SHP77 (cell line): ENCODE data around the gene THAP2.
A peak's percentile ranks its signal among the peaks of the same experiment; 100 is the strongest.

Experiments
- DNase-seq, 2 experiments: peaks; one replicate each; lab custom pipeline; 2025; lab: John Stamatoyannopoulos, UW

Gene THAP2

DNA sequence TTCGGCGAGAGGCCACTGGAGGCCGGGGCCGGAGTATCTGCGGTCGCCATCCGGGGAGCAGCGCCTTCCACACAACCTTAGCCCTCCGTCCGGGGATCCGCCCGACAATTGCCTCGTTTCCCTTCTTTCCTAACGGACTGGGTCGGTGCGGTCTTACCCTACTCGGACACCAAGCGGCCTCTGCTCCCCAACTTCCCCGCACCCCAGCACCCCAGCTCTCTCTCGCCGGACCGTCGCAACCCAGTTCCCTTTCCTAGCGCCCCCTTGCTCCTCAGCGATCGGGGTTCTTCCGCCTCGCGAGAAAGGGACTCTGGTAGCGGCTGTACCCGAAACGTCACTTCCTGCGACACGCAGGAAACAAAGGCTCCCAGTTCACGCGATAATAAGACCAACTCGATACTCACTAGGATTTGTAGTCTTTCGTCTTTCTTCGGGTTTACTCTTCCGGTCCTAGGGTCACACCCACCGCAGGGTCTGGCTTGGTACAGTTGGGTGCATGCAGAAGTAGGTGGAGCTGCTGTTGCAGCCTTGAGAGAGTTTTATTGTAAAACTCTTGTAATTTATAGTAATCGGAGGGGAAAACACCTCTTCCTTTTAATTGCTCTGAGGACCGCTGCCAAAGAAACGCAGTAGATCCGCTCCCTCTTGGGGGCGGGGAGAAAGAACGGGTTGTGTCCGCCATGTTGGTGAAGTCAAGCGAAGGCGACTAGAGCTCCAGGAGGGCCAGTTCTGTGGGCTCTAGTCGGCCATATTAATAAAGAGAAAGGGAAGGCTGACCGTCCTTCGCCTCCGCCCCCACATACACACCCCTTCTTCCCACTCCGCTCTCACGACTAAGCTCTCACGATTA is at the start of gene THAP2, which contains the start of gene ZFC3H1:
Gene THAP2 (plus strand): TSS at position 741 of the 850 bp plus-strand sequence. CDS start 209 bp downstream, outside the sequence.
Gene ZFC3H1 (minus strand): TSS at position 288 of the 850 bp plus-strand sequence. CDS start 238 bp downstream, at position 50.
- peak; percentile 98 to 99 for DNase-seq

- DNase-seq = no peak
These were observed 42.2 kb upstream of the THAP2 start for GRCh38 chr12:71621938-71622337.

DNA sequence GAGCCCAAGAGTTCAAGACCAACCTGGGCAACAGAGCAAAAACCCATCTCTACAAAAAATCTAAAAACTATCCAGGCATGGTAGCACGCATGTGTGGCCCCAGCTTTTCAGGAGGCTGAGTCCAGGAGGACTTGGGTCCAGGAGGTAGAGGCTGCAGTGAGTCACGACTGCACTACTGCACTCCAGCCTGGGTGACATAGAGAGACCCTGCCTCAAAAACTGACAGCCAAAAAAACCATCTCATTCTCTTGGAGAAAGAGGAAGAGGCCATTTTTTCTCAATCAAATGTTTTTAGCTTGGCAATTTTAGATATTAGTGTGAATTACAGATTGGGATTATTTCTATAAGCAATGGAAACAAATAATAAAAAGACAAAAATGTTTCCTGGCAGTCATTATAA is 38.6 kb upstream of the THAP2 start:
- DNase-seq = no peak

DNA sequence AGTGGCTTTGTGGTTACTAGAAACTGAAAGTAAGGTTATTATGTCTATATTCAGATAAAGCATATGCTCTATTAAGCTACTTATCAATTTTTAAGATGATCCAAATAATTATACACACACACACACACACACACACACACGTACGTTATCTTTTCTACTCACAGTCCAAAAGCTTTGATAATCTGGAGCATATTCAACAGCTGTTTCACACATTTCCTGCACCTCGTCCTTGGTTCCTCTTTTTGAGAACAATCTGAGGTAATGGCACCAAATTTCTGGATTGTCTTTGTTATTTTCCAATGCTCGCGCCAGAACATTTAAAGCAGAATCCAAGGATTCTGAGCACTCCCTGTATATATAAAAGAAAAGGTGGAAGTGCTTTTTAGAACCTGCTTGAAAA is 38.0 kb upstream of the THAP2 start:
- no peak for DNase-seq

GRCh38 chr12:71626768-71627167 is 37.3 kb upstream of the THAP2 start:
- no peak for DNase-seq

GRCh38 chr12:71627438-71628002 is 36.6 kb upstream of the THAP2 start:
- no peak for DNase-seq

DNA sequence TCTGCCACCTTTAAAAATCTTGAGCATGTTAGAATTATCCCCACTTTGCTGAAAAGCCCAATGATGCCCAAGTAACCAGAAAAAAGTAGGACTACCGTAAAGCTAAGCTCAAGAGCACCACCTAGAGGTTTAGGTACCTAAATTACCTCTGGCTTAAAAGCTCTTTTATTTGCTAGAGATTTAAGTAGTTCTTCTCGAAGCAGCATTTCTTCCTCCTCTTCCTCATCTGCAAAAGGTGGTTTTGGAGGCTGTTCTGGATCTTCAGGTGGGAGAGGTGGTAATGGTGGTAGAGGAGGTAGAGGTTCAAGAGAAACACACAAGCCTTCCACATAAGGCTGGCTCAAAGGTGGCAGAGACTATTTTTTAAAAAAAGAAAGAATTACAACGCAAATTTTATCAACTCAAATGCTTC is 27.4 kb upstream of the THAP2 start:
- peak; percentile 50 to 53 for DNase-seq

DNA sequence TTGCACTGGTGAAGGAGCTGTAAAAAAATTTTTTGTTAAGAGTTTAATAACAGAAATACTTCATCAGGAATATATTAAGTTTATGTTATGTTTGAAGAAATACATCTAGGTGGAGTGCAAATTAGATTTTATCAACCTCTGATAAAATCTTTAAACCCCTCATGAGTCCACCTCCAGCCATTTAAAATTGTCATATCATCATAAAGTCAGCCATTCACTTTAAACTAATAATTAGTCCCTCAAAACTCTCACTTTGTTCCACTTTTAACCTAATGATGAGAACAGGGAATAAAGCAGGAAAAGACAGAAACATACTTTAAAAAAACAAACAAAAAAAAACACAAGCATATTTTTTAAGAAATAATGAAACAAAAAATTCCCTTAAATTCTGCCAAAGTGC is 25.6 kb upstream of the THAP2 start:
- no peak for DNase-seq

DNA sequence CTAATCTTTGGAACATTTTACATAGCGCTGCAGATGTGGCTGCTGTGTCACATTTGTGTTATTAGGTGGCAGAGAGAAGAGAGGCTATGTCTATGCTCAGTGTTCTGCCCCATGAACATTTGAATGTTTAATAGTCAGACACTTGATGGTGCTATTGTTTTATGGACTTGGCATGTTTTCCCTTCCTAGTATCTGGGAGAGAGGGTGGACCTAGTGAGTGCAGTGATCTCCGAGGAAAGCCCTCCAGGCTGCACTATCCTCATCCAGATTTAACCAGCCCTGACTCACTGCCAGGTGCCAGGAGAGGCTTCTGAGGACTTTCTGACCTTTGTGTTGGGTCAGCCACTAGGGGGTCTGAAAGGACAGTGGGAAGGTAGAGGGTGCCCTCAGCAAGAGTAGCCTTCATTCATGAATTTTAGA is 24.8 kb upstream of the THAP2 start:
- peak in 1 of 2 experiments; percentile 9 for DNase-seq

DNA sequence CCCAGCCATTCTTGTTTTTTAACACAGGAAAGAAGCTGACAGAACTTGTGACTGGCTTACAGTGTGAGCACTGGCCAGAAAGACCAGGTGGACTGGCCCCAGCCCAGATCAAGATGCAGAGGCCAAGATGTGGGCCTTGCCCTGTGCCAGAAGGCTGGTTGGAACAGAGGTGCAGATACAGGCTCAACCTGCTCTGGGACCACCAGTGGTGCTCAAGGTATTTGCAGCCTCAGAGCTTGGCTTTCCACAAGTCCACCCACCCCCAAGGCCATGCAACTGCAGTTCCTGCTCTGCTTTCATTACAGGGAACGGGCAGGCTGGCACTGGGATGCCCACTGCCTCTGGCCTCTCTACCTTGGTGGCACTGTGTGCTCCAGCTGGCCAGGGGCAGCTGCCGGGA is 23.8 kb upstream of the THAP2 start:
- DNase-seq = no peak

DNA sequence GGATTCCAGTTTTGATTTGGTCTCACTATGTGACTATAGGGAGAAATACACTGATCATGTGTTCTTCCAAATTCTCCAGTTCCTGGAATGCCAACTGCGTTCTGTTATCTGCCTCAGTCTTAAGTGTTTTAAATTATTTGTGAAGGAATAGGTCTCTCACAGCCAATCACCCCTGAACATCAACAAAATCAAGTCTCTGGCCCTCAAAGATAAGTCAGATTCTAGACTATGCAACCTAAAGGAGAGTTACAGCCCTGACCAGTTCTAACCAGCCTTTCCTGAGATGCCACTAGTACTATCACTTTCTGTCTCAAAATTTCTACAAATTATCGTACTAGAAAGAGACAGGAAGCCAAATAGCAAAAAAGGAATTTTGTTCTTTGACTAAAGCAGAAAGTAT is 22.7 kb upstream of the THAP2 start:
- DNase-seq = no peak

GRCh38 chr12:71642264-71642663 is 21.8 kb upstream of the THAP2 start:
- DNase-seq = no peak

- no peak for DNase-seq
These were observed 18.8 kb upstream of the THAP2 start for GRCh38 chr12:71645268-71645667.

DNA sequence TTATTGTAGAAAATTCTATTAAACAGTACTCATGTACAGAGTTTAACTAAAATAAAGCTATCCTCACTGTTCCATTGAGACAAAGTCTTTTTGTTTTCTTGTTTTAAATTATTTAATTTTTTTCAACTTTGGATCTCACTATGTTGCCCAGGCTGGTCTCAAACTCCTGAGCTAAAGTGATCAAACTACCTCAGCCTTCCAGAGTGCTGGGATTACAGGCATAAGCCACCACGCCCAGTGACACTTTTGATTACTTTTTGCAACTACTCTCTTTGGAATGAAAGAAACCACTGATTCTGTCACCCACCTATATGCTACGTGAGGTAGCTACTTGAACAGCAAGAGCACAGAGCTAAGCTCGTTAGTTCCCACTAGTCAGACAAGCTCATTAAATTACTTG is 17.6 kb upstream of the THAP2 start:
- DNase-seq = no peak

DNA sequence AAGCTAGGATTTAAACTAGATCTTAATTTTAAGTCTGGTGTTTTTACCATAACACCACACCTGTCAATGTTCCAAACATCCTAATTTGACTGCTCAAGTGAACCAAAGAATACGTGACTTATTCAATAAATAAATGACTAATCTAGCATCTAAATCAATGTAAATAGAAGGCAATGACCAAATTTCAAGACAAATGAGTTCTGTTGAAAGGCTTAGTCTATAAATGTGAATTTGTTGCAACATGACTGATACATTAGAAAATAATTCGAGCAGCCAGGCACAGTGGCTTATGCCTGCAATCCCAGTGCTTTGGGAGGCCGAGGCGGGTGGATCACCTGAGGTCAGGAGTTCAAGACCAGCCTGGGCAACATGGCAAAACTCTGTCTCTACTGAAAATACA is 15.6 kb upstream of the THAP2 start:
- DNase-seq = no peak

GRCh38 chr12:71649401-71649800 is 14.7 kb upstream of the THAP2 start:
- no peak for DNase-seq

DNA sequence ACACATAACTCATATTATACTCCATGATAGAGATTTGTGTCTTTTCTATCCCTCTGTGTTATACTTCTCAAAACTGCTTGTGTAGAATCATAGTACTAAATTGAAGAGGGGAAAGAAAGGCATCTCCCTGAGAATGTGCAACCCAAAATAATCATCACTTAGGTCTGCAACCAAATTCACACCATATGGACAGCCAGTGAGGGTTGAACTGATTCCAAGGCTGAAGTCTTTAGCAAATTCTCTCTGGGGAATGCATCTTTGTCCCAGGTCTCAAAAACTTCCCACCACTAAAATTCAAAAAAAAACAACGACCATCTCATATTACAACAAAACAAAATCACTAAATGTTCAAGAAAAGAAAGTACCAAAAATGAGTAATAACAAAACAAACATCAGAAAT is 11.4 kb upstream of the THAP2 start:
- no peak for DNase-seq

DNA sequence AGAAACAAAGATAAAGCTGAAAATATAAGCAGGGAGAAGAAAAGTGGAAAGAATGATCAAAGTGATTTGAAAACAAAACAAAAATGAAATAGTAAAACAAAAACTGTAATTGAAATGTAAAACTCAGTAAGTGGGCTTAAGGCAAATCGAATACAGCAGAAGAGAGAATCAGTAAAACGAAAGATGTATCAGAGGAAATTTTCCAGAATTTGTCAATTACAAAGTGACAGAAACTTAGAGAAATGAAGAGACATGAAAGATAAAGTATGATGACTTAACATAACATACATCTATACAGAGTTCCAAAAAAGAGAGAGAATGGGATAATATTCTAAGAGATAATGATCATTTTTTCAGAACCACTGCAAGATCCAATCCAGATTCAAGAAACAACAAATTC is 11.0 kb upstream of the THAP2 start:
- no peak for DNase-seq

GRCh38 chr12:71654200-71654599 is 9.9 kb upstream of the THAP2 start:
- no peak for DNase-seq

- DNase-seq = no peak
These were observed 8.6 kb upstream of the THAP2 start for GRCh38 chr12:71655495-71655894.

GRCh38 chr12:71655907-71656306 is 8.2 kb upstream of the THAP2 start:
- no peak for DNase-seq

- no peak for DNase-seq
These were observed 7.4 kb upstream of the THAP2 start for GRCh38 chr12:71656740-71657139.

DNA sequence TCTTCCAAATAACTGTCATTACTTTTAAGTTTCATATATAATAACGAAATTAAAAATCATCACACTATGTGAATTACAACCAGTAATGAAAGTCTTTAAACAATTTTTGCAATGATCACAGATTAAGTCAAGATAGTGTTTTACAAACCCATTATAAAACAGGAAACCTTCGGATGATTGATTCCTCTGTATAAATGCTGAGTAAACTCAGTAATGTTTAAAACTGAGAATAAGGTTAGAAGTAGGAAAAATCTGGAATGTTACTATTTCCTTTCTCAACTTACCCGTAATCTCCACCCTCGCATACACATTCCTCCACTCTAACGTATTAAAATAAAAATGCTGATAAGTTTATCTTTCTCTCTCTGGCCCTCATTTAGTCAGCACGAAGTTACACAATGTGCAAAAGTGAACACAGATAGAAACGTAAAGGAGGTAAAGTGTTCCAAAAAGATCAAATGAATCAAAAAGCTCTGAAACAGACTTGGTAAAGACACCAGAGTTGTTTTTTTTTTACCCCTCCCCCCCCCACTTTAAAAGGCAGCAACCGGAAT is 2.0 kb upstream of the THAP2 start:
- no peak for DNase-seq
